Activated CD4-positive, alpha-beta T cell treated with anti-CD3 and anti-CD28 coated beads for 1 hour (primary cell): ENCODE results near the gene CREBZF.
"Not testable (repeated sequence)": the region's sequence is repeated elsewhere in the genome, so short reads cannot be mapped to it uniquely, and the experiment has no call there.

Experiments used
- DNase-seq: peaks from one replicate; pipeline ENCODE4 v3.0.0-alpha.2; 2020

Gene CREBZF

DNA sequence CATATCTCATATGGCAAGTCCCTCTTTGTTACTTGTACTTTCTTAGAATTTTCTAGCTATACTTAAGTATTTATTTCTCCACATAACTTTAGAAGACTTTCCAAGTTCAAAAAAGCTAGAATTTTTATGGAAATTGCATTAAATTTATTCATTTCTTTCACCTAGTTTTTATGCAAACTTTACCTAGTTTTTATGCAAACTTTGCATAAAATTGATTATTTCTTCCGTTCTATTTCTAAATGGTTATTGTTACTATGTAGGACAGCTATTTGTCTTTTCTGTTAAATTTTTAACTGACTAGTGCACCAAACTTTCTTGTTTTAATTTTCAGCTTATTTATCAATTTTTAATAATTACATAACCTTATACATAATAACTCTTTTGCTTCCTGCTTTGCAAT, 3.2 kb upstream of the CREBZF start:
- DNase-seq: no peak

DNA sequence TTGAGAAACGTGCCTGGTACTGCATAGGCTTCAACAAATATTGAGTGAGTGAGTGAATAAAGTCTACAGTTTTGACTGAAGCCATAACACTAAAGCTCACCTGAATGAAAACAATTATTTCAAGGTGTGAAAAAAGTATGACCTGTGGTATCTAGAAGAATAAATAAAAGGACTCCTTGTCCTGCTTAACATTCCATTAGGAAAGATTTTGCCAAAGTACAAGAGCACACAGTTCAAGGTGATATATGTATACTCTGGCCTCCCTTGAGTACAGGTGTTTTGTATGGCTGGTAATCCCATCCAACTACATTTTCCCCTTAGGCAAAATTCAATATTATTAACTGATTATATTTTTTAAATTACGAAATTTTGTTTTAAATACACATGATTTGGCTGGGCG, 1.8 kb upstream of the CREBZF start:
- no peak for DNase-seq

DNA sequence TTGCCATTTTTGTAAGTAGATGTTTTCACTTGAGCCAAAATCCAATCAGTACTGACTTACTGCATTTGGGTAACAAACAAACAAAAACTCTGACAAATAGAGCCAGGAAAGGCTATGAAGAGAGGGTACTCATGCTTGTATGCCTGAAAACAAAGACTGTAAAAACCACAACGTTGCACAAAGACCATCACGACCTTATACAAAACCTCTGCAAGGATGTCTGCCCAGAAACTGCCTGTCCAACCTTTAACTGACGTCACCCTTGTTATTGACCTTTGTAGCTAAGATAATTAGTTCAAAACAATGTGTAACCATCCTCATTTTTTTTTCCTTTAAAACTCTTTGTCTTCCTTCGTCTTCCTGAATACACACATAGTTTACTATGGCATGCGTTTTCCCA, 804 bp upstream of the CREBZF start:
- DNase-seq: no peak

DNA sequence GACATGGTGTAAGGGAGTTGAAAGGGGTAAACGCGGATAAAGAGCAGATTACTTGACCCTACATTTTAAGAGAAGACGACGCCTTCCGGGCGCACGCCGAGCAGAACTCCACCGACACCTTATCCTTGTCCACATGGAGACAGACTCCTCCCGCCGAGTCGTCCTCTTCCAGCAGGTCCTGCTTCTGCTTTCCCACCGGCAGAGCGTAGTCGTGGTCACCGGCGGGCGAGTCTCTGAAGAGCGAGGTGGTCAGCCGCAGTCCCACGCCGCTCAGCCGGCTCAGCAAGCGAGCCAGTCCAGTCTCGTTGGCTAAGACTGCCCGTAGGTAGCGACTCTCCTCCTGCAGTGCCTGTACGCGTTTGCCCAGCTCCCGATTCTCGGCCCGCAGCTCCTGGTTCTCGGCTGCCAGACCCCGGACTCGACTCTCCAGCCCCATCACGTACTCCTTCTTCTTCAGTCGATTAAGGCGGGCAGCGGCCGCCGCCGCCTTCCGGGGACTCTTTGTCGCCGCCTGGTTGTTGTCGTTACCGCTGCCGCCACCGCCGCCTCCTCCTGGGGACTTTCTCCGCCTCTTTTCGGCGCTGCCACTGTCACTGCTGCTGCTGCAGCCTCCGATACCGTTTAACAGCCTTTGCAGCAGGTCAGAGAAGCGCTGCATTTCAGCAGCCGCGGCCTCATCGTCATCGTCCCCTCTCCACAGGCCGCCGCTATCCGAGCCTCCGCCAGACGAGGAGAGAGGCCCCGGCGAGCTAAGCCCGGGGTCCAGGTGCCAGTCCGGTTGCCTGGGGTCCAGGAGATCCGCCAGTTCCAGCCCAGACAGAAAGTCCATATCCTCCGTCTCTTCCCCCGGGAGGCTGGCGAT, 945 bp downstream of the CREBZF start:
- peak; percentile 84 for DNase-seq

DNA sequence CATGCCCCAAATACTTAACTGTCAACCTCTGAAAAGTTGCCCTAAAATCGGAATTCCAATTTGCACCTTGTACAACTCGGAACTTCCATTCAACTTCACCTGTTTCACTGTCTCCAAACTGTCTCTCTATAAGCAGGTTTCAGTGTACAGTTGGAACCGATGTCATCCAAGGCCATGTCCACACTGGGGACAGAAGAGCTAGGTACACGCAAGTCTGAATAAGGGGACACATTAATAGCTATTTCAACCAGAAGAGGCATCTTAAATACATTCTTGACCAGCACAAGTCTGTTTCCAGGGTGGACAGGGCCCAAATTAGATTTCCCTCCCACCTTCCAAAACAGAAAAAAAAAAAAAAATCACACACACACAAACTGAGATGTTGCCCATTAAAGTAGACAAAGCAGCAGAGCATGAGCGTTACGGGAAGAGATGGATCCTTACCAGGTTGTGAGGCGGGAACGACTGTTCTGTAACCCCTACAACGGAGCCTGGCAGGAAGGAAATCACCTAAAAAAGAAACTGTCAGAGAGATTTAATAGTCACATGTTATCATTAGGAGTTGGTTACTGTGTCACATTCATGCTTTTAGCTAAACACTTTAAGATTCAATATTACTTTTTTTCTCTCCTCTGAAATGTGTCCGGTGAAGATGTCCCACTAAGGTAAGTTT, 1.7 kb downstream of the CREBZF start:
- DNase-seq: no peak

DNA sequence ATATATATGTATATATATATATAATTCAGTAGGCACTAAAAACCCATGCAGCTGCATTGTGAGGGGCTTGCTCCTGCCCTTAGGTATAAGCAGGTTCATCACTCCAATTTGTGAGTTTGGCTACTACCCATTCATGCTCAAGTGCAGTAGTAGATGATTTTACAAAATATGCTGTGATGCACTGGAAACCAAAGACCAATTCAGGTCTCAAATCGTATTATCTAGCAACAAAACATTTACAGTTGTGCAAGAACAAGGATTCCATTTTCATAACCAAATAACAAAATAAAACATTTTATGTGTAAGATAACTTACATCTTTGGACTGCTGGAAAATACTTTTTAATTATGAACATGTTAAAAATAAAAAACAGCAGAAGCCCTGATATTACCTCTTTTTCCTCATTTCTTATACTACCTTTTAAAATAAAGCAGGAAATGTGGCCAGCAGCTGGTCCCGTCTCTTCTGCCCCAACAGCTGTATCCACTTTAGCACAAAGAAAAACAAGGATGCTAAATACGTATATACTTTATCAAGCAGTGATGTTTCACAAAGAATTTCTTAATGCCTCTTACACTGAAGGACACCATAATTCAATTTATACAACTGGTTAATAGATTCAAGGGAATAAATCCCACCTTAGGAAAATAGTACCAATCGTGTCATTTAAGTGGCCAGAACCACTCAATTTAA, 2.8 kb downstream of the CREBZF start:
- DNase-seq: no peak

DNA sequence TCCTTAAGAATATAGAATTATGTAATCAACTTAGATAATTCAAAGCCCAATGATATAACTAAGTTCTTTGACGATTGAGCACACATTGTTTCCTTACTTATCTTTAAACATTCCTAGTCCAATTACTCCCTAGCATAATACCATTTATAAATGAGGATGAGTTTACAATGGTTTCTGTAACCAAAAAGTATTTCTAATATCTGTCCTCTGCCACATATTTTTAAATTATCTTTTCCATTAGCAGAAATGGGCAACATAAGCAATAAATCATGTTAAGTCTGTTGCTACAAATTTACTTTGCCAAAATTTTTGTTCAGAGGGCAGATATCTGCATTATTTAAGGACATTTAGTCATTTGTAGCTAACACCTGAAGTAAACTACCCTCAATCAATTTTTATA, 6.7 kb downstream of the CREBZF start:
- DNase-seq: no peak

DNA sequence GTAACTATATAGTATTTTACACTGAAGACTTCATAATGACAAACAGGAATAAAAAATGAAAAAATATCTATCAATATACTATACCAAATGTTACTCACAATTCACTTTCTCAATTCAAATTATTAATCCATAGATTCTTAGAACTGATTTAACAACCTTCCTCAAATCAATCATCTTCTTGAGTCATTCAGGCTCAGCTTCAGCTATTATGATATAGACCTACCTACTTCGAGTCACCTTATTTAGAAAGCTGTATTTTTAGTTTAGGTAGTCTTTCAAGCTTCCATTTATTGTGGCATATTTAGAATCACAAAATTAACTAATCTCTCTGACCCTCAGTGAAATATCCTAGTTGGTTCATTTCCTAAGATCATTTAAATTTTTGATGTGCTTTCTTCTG, 8.2 kb downstream of the CREBZF start:
- no peak for DNase-seq

DNA sequence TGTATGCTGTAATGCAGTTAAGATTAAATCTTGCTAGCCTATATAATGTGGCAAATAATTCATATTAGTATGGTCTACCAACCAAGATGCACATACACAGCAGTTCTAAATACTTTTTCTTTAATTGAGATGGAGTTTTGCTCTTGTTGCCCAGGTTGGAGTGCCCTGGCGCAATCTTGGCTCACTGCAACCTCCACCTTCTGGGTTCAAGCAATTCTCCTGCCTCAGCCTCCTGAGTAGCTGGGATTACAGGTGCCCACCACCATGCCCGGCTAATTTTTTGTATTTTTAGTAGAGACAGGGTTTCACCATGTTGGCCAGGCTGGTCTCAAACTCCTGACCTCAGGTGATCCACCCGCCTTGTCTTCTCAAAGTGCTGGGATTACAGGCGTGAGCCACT, 10.6 kb downstream of the CREBZF start:
- not testable (repeated sequence) for DNase-seq

DNA sequence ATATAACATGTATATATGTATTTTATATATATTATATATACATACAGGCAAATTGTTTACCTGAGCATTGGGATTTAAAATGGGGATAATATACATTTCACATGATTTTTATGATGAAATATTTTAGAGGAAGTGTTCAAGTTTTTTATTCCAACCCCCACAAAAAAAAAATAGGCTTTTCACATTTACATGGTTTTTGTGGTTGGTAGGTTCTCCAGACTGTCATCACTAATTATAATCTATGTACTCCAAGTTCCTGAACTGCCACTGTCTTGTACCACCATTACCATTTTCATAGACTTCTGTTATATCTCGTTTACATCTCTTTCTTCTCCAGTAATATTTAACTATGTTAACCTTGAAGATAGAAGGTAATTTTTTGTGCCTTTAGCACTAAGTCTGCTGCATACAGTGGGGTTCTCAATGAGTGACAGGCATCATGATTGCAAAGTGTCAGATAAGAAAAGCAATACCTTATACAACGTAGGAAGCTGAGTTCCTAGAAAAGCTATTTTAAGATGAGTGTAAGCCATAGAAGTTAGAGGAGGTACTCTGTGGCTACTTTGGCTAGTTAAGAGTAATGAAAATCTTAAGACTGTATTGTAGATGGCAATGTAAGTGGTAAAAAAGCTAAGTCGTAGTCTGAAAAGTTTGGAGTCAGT, 12.0 kb downstream of the CREBZF start:
- no peak for DNase-seq

DNA sequence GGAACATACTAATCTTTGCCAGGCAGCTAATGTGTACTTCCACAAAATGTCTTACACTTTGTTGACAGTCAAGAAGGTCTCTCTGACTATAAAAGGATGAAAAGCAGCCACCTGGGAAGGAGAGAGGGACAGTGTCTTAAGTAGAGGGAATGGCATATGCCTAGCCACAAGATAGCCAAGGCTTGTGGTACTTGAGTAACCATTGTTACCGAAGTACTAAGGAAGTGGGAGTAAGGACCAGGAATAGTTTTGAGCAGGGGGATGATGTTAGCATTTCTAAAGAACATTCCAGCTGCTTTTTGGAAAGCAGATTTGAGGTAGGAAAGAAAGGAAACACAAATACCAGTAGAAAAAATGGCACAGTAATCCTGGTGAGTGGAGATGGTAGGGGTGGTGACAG, 13.8 kb downstream of the CREBZF start:
- no peak for DNase-seq

DNA sequence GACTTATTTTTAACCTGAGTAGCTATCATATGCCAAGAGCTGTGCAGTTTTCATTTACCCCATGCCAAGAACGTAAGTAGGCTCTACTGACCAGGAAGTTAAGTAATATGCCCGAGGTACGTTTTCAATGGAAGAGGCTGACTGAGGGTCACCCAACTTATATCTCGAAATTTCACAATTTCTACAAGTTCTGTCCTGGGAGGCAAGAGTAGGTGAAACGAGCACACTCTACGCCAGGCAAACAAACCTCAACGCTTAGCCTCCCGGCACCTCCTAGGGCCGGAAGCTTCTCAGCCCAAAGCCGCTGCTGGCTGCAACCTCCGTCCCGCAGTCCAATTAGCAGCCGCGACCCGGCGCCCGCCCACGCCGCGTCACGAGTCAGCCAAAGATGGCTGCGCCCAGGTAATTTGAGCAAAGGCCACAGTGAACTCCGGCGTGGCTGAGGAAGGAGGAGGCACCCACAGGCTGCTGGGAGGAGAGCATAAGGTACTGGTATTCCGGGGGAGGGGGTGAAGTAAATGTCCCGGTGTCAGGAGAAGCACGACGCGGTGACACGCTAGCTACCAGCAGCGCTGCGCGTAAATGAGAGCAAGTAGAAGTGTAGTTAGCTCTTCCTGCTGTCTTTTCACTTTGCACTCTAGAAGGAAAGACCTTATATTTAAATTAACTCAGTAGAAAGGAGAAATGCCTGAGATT, 17.2 kb downstream of the CREBZF start, which contains the start of gene TMEM126A:
Gene TMEM126A (plus strand): TSS at position 364 of the 696 bp plus-strand sequence. CDS start 2,289 bp downstream, outside the sequence.
- DNase-seq: peak; percentile 86

DNA sequence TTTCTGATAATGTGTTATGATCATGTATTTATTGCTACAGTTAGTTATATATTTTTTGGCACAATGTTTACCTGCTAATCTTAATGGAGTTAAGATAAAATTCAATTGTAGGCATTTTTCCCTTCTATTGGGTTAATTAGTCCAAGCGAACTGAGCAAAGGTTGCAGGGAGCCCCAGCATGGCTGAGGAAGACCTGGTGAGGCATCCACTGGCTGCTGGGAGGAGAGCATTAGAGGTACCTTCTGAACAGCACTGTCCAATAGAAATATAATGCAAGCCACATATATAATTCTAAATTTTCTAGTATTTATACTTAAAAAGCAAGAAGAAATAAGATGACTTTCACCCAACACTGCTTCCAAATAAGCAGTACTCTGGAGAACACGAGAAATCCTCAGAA, 17.9 kb downstream of the CREBZF start:
- no peak for DNase-seq

DNA sequence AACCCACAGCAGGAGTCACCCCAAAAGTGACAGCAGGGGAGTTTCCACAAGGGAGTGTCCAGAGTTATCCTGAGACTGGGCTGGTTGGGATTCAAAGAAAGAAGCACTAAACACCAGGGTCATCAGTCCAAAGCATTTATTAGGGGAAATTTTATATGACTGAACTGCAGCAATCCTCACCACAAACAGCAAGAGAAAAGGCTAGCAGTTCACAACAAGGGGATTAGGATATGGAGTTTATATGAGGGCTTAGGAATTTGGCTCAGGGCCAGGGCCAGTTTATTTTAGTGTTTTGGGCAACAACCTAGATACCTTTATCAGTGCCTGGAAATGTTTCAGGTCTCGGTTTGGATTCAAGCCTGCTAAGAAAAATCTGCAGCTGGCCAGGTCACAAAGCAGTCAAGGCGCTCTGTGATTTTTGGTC, 21.7 kb downstream of the CREBZF start:
- DNase-seq: no peak

DNA sequence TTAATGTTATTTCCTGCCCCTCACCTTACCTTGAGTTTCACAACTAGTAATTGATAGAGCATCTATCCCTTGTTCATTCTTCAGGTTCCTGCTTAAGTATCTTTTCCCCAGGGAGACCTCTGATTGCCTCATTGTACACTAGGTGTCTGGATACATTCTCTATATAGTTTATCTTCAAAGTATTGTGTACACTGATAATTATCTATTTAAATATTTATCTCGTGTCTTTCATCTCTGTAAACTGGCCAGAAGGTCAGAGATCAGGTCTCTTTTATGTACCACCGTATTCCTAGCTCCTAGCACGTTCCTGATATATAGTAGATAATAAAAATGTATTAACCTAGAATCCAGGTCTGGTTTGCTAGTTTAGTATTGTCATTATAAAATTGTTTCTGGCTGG, 30.2 kb downstream of the CREBZF start:
- DNase-seq: no peak

DNA sequence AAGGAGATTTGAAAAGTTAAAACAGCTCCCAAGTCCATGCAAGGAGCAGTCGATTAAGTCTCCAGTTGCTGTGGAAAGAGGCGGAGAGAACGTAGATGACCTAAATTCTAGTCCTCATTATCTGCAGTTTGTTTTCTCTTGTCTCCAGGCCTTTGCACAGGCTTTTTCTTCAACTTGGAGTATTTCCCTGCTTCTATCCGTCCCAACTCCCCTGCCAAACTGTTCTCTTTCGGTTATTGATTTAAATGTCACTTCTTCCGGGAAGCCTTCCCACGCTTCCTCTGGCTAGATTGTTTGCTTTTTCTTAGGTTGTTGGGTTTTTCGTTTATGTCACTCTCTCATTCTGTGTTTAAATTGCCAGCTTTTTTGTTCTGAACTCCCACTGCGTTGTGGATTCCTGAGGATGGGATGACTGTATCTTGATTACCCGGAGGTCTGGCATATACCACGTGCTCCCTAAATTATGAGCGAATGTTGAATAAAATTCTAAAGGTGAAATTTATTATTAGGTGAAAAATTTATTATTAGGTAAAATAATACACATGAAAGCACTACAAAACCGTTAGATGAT, 36.1 kb downstream of the CREBZF start:
- no peak for DNase-seq

DNA sequence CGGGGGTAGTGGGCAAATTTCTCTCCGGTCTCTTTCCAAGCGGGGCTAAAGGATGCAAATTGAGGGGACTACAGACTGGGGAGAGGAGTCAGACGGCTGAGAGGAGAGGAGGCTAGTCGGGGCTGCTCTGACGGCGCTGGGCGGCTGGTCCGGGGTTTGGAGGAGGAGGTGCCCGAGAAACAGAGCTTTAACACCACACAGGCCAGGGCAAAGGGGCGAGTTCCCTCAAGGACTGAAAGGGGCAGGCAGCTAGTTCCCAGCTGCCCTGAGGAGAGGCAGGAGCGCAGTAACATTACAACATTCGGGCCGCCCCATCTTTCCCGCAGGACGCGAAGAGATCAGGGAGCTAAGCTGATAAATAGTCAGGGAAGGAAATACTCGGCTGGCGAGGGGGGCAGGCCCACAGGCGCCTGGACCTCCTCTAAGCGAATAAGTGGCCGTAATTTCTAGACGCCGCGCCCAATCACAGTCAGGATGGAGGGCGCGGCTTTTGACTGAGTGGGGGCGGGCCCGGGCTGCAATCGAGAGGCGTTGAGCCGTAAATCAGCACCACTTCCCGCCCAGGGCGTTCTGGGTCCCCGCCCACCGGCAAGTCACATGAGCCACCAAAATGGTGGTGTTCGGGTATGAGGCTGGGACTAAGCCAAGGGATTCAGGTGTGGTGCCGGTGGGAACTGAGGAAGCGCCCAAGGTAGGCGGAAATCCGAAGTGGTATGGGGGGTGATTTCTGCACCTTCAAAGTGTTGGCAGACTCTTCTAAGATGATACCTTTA, 36.7 kb downstream of the CREBZF start, which contains the start of gene TMEM126B:
Gene TMEM126B (plus strand): TSS at position 596 of the 773 bp plus-strand sequence. CDS start 15 bp downstream, at position 611.
- DNase-seq: peak; percentile 90

DNA sequence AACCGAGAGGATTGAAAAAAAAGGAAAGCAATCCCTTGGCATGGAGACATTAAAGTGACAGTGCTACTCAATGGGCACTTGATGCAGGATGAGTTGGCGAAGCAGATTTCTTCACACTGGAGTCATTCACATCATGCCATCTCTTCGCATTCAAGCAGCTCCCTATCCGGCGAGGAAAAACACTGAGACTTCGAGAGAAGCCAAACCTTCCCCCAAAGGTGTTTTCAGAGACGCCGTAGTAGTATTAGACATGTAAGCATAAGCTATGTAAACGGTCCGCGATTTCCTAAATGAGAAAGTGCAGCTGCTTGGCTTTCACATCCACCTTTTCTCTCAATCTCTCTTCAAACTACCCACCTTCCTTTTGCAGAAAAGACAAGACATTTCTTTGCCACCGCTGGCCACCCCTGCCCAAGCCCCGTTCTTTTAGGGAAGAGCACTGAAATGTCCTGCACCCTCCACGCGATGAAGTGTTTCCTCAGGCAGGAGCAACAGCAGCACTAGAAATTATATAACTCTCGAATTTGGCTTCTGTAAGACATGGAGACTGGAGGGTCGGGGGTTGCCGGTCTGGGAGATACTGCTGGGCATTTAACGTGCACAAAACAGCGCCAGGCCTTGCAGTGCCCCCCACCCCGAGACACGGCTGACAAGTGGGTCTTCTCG, 37.5 kb downstream of the CREBZF start, which contains the start of gene DLG2:
Gene DLG2 (minus strand): TSS at position 13 of the 666 bp plus-strand sequence.
- no peak for DNase-seq

DNA sequence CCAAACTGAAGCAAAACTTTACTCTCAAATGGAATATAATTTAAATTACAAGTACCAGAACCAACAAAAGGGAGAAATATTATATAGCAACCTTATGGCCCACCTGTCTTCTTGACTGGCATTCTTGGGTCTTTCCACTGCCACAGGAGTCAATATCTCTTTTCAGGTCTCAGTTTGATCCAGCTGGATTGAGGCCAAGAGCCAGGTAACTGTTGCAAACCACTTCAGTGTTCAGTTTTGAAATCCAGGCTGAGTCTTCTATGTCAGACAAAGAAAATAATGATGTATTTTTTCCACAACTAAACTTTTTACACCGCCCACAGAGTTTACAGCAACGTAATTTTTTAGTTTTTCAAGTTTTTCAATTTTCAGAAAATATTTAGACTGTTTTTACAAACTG, 38.4 kb downstream of the CREBZF start:
- DNase-seq: no peak

DNA sequence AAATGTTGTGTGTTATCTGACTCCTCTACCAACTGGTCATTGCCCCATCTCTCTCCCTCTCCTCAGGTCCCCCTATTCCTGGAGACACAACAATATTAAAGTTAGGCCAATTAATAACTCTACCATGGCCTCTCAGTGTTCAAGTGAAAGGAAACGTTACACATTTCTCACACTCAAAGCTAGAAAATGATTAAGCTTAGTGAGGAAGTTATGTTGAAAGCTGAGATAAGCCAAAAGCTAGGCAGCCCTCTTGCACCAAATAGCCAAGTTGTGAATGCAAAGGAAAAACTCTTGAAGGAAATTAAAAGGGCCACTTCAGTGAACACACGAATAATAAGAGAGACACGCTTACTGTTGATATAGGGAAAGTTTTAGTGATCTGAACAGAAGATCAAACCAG, 44.7 kb downstream of the CREBZF start:
- DNase-seq: no peak
